GM23248 (cell line): ENCODE results near the gene IMMT.

ENCODE experiments used
- EZH2 ChIP-seq: fragments of 200-600 bp; sonication (generic); IDR thresholded peaks from 2 replicates; pipeline ENCODE4 v1.6.1; 2018; ENCODE audit warnings: antibody characterized with exemption, mild to moderate bottlenecking; ENCODE audit not compliant: insufficient read depth, poor library complexity, severe bottlenecking
- EZH2phosphoT487 ChIP-seq: fragments of 200-600 bp; sonication (generic); IDR thresholded peaks from 2 replicates; pipeline ENCODE4 v1.6.1; 2018; ENCODE audit warnings: antibody characterized with exemption, moderate library complexity, mild to moderate bottlenecking, low read depth; ENCODE audit not compliant: insufficient read depth

DNA sequence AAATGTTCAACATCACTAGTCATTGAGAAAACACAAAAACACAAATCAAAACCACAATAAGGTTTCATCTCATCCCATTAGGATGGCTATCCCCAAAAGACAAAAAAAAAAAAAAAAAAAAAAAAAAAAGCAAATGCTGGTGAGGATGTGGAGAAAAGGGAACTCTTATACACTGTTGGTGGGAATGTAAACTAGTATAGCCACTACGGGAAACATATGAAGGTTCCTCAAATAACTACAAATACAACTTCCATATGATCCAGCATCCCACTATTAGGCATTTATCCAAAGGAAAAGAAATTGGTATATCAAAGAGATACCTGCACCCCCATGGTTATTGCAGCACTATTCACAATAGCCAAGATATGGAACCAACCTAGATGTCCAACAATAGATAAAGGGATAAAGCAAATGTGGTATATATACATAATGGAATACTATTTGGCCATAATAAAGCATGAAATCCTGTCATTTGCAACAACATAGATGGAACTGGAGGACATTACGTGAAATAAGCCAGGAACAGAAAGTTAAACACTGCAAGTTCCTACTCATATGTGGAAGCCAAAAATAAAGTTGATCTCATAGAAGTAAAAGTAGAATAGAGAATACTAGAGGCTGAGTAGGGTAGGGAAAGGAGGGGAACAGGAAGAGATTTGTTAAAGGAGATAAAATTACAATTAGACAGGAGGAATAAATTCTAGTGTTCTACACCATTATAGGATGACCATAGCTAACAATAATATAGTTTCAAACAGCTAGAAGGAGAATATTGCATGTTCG is 98.0 kb downstream of the IMMT start:
- TF ChIP-seq EZH2 (no peak), EZH2phosphoT487 (no peak)
